Renal pelvis (tissue), 4 donors: ENCODE data around the gene ATG3. TPM values are rescaled to one million over a fixed set of nuclear protein-coding genes. Genes with fewer than 3 reads are reported as not detected.
"Not testable (repeated sequence)": the region's sequence is repeated elsewhere in the genome, so short reads cannot be mapped to it uniquely, and the experiment has no call there.

Experiments
- DNase-seq: peaks from one replicate; pipeline ENCODE4 v3.0.0-alpha.2; 2013
- polyA plus RNA-seq, 3 donors: library from polyadenylated mRNA; unstranded; fragments of 120-200 nt; gene quantifications; one replicate each; pipeline ENCODE4 v1.2.1, GENCODE V29; 2013; ENCODE audit not compliant: insufficient read length in 3 of 3

ATG3 gene
- polyA plus RNA-seq, 3 donors, result 42.5 to 52.0 (median 51.0) TPM

DNA sequence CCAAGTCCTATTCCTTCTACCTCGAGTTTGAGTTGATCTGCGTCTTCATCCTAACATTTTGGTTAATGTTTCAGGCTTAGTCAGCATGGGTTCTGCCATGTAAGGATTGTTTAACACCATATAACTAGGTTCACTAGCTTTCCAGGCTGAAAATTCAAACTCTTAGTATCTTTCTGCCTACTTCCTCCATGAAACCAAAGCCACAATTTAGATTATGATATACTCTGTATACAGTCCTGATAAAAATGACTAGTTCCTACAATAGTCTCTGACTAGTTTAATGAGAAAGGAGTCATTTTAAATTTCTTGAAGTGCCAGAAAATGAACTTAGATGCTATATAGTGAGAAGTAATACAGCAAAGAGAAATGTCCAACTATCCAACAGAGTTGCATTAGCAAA, 55.9 kb downstream of the ATG3 start:
- DNase-seq, result no peak

DNA sequence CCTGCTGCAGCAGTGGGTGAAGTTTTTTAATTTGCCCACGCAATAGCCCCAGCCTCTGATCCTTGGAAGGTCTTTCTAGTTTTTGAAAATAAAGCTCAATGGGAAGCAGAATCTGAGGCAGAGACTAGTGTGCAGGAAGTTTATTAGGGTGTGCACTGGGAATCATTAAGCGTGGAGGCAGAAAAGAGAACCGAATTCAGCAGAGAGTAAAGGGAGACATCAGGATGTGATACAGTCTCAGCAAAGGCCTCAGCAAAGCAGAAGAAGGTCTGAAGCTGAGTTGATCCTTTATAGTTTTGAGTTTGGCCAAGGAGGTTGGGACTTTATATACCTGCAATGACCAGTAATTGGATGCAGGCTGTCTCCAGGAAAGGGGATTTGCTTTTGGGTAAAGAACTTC, 57.6 kb downstream of the ATG3 start:
- no peak for DNase-seq

DNA sequence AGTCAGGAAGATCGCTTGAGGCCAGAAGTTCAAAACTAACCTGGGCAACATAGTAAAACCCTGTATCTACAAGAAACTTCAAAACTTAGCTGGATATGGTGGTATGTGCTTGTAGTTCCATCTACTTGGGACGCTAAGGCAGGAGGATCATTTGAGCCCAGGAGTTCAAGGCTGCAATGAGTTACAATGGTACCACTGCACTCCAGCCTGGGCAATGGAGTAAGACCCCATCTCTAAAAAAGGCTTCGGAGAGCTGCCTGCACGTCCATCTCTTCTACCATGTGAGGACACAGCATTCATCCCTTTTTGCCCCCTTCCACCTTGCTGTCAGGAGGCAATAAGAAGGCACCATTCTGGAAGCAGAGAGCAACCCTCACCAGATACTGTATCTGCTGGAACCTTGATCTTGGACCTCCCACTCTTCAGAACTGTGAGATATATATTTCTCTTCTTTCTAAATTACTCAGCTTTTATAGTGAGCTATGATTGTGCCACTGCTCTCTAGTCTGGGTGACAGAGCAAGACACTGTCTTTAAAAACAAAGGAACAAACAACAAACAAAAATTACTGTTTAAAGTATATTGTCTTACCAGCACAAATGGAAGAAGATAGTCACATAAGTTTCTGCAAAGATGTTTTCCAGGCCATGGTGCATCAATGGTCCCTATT, 58.3 kb downstream of the ATG3 start:
- DNase-seq, result no peak

DNA sequence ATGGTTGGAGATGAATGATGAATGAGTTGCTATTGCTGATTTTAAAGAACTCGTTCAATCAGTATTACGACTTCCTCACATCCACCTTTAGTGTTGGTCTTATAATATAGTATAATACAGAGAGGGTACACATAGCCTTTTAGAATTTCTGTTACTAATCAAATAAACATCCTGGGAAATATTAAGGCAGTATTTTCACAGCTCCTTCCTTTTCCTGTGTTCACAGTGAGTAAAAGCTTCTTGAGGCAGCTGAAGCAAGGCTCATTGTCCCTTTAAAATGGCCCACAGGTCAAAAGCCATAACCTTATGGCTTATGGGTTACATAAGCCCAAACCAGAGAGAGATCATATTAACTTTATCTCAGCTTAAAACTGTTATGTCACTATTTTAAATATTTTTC, 61.1 kb downstream of the ATG3 start:
- DNase-seq, result no peak

DNA sequence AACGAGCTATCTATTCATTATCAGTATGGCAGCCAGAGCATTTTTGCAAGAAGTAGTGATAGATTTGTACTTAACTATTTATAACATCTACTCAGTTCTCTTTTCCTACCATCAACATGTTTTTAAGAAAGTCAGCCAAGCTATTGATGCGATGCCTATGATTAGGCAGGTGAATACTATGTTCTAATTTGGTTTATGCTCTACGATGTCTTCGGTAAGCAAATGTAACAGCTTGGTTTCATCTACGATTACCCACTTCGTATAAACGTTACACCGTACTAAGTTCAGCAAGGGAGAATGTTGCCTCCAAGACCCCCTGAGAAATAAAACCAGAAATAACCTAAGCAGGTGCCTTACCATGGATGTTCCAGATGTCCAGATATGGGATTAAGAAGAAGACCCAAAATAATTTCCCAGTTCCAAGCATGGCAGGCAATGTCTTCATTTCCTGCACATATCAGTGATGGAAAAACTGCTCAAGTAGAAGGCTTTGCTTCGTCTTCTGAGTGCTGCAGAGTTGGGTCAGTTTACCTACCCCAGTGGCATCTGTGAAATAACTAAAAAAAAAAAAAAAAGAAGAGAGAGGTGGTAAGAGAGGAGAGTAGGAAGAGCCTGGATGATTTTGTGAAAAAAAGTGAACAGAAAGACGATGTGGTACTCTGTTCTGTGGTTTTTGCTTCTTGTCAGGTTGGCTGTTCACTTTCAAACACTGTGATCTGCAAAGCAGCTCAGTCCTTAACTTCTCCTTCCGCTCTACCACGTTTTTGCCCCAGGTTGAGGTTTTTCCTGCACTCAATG, 62.6 kb downstream of the ATG3 start, which contains the start of gene BTLA:
Gene BTLA (minus strand): TSS at position 559 of the 798 bp plus-strand sequence. CDS start 114 bp downstream, at position 445.
- no peak for DNase-seq

DNA sequence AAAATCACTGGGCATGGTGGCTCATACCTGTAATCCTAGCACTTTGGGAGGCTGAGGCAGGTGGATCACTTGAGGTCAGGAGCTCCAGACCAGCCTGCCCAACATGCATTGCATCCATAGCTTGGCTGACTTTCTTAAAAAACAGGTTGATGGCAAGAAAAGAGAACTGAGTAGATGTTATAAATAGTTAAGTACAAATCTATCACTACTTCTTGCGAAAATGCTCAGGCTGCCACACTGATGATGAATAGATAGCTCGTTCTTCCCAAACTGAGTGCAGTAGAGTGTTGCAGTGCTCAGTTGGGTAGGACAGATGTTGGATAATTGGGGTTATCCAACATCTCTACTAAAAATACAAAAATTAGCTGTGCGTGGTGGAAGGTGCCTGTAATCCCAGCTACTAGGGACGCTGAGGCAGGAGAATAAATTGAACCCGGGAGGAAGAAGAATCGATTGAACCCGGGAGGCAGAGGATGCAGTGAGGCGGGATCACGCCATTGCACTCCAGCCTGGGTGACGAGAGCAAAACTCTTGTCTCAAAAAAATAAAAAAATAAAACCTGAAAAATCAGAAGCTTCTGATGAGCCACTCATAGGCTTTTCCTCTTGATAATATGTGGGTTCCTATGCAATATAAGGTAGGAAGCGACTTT, 63.7 kb downstream of the ATG3 start:
- no peak for DNase-seq

DNA sequence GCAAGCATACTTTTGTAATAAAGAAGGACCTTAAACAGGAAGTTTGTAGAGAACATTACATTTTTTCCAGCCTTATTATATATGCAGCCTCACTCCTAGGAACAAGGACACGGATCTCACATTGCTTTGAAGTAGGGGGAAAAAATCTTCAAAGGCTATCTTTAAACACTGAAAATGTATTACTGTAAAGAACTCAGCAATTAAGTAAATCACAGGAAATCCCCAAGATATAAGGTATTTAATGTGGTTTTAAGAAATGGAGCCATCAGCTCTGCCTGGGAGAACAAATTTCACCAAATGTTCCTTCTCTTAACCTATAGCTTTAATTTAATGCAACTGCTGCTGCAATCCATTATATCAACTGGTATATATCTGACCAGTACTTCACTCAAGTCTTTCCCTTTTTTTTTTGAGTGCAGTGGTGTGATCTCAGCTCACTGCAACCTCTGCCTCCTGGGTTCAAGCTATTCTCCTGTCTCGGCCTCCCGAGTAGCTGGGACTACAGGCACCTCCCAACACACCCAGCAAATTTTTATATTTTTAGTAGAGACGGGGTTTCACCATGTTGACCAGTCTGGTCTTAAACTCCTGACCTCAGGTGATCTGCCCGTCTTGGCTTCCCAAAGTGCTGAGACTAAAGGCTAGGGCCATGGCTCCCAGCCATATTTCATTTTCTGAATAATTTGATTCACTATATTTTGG, 65.2 kb downstream of the ATG3 start:
- no peak for DNase-seq

DNA sequence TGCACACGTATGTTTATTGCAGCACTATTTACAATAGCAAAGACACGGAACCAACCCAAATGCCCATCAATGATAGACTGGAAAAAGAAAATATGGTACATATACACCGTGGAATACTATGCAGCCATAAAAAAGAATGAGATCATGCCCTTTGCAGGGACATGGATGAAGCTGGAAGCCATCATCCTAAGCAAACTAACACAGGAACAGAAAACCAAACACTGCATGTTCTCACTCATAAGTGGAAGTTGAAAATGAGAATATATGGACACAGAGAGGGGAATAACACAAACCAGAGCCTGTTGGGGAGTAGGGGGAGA, 67.4 kb downstream of the ATG3 start:
- DNase-seq, result not testable (repeated sequence)

DNA sequence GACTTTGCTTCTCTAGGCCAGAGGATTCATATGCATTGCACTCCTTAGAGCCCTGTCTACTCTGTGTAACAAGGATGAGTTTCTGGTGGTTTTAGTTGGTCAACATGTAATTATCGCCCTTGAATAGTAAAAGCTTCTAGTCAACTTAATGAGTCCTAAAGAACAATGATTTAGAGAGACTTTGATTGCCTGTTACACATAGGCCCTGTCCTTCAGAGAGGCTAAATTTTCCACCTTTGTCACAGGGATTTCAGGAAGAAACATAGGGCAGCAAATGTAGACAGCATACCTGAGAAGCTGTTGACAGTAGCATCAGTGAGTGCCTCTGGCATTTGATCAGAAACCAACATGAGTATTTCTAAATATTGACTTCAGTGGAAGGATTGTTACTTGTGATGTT, 69.6 kb downstream of the ATG3 start:
- DNase-seq, result no peak

DNA sequence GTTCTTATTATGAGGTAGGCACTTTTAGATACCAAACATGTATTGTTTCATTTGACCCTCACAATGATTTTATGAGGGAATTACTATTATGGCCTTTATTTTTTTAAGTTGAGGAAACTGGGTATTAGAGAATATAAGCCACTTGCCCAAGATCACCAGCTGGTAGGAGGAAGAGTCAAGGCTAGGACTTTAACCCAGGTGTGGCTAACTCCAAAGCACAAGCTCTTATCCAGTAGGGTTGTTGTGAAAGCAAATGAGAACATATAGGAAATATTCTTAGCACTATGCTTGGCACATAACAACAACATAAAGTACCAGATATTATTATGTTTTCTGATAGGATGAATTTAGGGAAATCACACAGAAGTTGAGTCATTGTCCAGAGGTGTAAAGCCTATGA, 70.4 kb downstream of the ATG3 start:
- DNase-seq, result no peak

DNA sequence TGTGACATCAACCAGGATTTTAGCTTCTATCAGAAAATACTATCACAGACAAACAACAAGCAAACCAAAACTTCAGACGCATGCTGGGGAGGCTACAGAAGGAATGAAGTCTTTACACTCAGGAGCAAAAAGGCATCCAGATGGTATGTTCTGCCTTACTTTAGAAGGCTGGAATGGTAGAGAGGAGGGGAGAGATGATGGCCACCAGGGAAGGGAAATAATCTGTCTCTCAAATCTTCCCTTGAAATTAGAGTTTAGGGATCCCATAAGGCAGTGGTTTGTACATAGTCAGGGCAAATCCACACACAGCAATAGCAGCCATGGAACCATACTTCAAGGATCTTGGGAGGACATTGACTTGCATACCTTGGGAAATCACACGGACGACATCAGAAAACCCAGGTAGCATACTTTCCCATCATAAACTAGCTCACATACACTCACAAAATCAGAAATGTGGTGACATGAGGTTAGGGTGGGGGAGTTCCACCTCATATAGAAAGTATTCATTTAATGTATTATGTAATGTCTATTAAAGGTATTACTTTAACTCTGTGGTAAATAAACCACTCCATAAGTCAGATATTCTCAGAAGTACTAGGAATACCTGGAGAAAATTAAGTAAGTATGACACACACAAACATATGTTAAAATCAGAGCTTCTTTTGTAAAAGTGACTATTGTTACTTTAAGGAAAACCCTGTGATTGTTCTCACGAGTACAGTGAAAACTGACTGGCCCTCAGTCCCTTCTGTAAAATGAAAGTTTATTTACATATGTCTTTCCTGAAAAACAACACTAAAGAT, 71.9 kb downstream of the ATG3 start:
- DNase-seq, result no peak

DNA sequence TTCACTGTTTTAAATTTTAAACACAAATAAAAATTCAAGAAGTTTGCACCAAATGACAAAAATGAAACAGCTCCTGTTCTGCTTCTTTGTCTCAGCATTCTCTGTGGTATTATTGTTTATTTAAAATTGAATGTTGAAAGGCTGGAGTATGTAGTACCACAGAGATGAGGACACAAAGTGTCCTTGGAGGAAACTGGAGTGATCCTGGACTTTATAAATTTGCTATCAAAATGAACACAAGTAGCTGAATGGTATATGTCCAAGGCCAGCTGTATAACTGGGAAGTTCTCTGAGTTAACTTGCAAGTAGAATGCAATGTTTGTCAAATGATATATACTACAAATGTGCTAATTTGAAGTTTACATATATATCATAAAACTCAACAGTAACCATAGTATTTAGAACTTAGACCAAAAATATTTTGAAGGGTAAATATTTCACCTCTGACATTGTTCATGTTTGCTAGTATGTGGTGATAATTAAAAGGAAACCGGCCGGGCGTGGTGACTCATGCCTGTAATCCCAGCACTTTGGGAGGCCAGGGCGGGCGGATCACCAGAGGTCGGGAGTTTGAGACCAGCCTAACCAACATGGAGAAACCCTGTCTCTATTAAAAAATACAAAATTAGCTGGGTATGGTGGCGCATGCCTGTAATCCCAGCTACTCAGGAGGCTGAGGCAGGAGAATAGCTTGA, 74.8 kb downstream of the ATG3 start:
- no peak for DNase-seq

DNA sequence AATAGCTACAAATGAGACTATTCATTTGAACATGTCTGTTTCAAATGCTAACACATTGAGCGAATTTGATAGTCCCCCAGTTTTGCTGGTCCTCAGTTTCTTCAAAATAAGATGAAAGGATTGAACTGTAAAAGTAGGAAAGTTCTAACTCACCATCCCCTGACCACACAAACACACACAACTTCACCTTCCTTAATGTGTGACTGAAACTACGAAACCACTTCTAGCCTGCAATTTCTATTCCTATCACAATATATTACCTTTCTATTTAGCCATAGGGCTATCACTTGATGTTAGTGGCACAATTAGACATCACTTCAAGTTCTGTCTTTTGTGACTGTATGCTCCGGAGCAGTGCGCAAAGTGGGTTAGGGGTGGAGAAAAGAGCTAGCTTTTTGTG, 77.4 kb downstream of the ATG3 start:
- DNase-seq, result no peak

DNA sequence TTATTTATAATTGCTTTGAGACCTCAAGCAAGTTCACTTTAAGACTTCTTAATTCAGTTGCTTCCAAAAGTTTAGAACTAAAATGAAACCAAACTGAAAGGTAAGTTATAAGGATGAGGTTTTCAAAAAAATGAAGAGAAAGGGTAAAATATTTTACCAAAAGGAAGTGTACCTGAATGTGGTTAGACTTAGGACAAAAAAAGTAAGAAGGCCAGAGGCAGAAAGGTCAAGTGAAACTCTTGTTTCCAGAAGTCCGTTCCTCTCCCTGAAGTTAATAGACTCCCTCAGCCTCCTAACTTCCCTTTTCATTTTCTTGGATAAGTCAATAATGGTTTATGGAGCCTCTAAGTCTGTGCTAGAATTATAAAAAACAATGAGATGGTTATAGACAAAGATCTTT, 79.1 kb downstream of the ATG3 start:
- no peak for DNase-seq

Other genes starting within 250 kb of the ATG3 start
- 10 to 100 TPM; 34.1 to 41.0 (median 37.6) TPM for gene CD200, start 228.8 kb downstream of the ATG3 start, polyA plus RNA-seq
- gene BTLA, start 62.5 kb downstream of the ATG3 start, polyA plus RNA-seq, result under 1 TPM; 0.41 to 0.88 (median 0.53) TPM
- gene SLC35A5, start 83 bp upstream of the ATG3 start, polyA plus RNA-seq, result 10 to 100 TPM; 60.8 to 70.5 (median 67.5) TPM
- 10 to 100 TPM; 66.3 to 97.8 (median 75.3) TPM for gene CCDC80, start 79.2 kb upstream of the ATG3 start, polyA plus RNA-seq